ENCODE data around the gene FANCC. TPM values are rescaled to one million over a fixed set of nuclear protein-coding genes. Genes with fewer than 3 reads are reported as not detected.

FANCC gene
- total and polyA plus RNA-seq, 4 donors = 8.3 to 32.4 (median 11.5) TPM

DNA sequence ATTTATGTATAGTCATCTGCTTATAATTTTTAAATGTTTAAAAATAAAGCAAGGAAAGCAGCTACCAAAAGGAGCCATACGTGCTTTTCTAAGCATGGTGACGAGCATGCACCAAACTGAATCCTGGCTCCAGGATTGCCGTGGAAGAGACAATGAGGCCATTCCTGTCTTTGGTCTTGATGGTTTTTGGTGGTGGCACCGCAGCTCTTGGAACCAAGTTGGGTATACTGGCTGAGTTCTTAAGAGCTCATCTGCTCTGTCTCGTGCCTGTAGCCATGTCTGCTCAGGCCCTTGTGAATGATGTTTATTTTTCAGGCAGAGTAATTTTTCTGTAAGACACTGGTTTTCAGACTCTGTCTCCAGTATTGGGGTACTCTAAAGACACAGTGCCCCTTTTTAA is 246.1 kb downstream of the FANCC start:
- H3K4me3 ChIP-seq (ENCODE audit: low read depth in 1 of 3, low read length in 3 of 3) = no peak overlapping the region
- no peak overlapping the region for H3K27ac ChIP-seq (ENCODE audit: low read depth in 1 of 2, low read length in 2 of 2)
- no peak overlapping the region for H3K9ac ChIP-seq (ENCODE audit: low read depth in 1 of 2, low read length in 2 of 2)
- no peaks in the 10 kb centered on the region for H3K27me3 ChIP-seq (ENCODE audit: control insufficient read depth in 4 of 4, insufficient read depth in 4 of 4, low read length in 3 of 4)
- TF ChIP-seq, protein P1, sequence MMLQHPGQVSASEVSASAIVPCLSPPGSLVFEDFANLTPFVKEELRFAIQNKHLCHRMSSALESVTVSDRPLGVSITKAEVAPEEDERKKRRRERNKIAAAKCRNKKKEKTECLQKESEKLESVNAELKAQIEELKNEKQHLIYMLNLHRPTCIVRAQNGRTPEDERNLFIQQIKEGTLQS (IDR thresholded peaks at IDR 0.05) = no peak
- TF ChIP-seq, protein P2, sequence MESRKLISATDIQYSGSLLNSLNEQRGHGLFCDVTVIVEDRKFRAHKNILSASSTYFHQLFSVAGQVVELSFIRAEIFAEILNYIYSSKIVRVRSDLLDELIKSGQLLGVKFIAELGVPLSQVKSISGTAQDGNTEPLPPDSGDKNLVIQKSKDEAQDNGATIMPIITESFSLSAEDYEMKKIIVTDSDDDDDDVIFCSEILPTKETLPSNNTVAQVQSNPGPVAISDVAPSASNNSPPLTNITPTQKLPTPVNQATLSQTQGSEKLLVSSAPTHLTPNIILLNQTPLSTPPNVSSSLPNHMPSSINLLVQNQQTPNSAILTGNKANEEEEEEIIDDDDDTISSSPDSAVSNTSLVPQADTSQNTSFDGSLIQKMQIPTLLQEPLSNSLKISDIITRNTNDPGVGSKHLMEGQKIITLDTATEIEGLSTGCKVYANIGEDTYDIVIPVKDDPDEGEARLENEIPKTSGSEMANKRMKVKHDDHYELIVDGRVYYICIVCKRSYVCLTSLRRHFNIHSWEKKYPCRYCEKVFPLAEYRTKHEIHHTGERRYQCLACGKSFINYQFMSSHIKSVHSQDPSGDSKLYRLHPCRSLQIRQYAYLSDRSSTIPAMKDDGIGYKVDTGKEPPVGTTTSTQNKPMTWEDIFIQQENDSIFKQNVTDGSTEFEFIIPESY (IDR thresholded peaks at IDR 0.05) = no peak
- TF ChIP-seq HNF4G (IDR thresholded peaks at IDR 0.05) (no peak), FOXA2 (IDR thresholded peaks at IDR 0.05) (no peak), EGR1 (IDR thresholded peaks at IDR 0.05; ENCODE audit: low read depth in 2 of 2) (no peak), FOXA1 (IDR thresholded peaks at IDR 0.05) (no peak), NR2F2 (IDR thresholded peaks at IDR 0.05) (no peak), HNF4A (conservative IDR thresholded peaks at IDR 0.05) (no peak), GABPA (IDR thresholded peaks at IDR 0.05 in 1 of 2, conservative IDR thresholded peaks at IDR 0.05 in 1 of 2) (no peak), YY1 (IDR thresholded peaks at IDR 0.05) (no peak), RXRA (IDR thresholded peaks at IDR 0.05) (no peak), TAF1 (conservative IDR thresholded peaks at IDR 0.05) (no peak), SP1 (IDR thresholded peaks at IDR 0.05) (no peak), RAD21 (IDR thresholded peaks at IDR 0.05) (no peak), JUND (IDR thresholded peaks at IDR 0.05) (no peak)
- TF ChIP-seq, protein P3, sequence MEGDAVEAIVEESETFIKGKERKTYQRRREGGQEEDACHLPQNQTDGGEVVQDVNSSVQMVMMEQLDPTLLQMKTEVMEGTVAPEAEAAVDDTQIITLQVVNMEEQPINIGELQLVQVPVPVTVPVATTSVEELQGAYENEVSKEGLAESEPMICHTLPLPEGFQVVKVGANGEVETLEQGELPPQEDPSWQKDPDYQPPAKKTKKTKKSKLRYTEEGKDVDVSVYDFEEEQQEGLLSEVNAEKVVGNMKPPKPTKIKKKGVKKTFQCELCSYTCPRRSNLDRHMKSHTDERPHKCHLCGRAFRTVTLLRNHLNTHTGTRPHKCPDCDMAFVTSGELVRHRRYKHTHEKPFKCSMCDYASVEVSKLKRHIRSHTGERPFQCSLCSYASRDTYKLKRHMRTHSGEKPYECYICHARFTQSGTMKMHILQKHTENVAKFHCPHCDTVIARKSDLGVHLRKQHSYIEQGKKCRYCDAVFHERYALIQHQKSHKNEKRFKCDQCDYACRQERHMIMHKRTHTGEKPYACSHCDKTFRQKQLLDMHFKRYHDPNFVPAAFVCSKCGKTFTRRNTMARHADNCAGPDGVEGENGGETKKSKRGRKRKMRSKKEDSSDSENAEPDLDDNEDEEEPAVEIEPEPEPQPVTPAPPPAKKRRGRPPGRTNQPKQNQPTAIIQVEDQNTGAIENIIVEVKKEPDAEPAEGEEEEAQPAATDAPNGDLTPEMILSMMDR (IDR thresholded peaks at IDR 0.05; ENCODE audit: low read depth, low read length, missing input control) = no peak
- TF ChIP-seq, protein P4, sequence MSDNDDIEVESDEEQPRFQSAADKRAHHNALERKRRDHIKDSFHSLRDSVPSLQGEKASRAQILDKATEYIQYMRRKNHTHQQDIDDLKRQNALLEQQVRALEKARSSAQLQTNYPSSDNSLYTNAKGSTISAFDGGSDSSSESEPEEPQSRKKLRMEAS (IDR thresholded peaks at IDR 0.05) = no peak
- TF ChIP-seq, protein P5, sequence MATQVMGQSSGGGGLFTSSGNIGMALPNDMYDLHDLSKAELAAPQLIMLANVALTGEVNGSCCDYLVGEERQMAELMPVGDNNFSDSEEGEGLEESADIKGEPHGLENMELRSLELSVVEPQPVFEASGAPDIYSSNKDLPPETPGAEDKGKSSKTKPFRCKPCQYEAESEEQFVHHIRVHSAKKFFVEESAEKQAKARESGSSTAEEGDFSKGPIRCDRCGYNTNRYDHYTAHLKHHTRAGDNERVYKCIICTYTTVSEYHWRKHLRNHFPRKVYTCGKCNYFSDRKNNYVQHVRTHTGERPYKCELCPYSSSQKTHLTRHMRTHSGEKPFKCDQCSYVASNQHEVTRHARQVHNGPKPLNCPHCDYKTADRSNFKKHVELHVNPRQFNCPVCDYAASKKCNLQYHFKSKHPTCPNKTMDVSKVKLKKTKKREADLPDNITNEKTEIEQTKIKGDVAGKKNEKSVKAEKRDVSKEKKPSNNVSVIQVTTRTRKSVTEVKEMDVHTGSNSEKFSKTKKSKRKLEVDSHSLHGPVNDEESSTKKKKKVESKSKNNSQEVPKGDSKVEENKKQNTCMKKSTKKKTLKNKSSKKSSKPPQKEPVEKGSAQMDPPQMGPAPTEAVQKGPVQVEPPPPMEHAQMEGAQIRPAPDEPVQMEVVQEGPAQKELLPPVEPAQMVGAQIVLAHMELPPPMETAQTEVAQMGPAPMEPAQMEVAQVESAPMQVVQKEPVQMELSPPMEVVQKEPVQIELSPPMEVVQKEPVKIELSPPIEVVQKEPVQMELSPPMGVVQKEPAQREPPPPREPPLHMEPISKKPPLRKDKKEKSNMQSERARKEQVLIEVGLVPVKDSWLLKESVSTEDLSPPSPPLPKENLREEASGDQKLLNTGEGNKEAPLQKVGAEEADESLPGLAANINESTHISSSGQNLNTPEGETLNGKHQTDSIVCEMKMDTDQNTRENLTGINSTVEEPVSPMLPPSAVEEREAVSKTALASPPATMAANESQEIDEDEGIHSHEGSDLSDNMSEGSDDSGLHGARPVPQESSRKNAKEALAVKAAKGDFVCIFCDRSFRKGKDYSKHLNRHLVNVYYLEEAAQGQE (IDR thresholded peaks at IDR 0.05) = no peak
- WGBS = 97% methylated on average over 5 of the region's 5 CpGs
- H3K9me3 ChIP-seq (ENCODE audit: control insufficient read depth in 4 of 4, low read length in 3 of 4) = no peaks in the 10 kb centered on the region
- H3K4me1 ChIP-seq (ENCODE audit: control insufficient read depth in 4 of 4, insufficient read depth in 4 of 4, low read length in 3 of 4) = peaks cover 8 to 83% (median 48%) of the 10 kb centered on the region in 4 donors
- no peak for DNase-seq (ENCODE audit: low spot score)
- H3K36me3 ChIP-seq (ENCODE audit: control insufficient read depth in 4 of 4, insufficient read depth in 3 of 4, low read depth in 1 of 4, low read length in 3 of 4) = peaks cover 4 to 69% (median 37%) of the 10 kb centered on the region in 4 donors

All from liver (tissue), 9 donors.